ENCODE measurements around the gene ANKRD49. TPM values are rescaled to one million over a fixed set of nuclear protein-coding genes. Genes with fewer than 3 reads are reported as not detected.
"Not testable (repeated sequence)": the region's sequence is repeated elsewhere in the genome, so short reads cannot be mapped to it uniquely, and the experiment has no call there.

The ANKRD49 gene
- total RNA-seq, 1 donor from 2014 or later = 15.0 TPM

DNA sequence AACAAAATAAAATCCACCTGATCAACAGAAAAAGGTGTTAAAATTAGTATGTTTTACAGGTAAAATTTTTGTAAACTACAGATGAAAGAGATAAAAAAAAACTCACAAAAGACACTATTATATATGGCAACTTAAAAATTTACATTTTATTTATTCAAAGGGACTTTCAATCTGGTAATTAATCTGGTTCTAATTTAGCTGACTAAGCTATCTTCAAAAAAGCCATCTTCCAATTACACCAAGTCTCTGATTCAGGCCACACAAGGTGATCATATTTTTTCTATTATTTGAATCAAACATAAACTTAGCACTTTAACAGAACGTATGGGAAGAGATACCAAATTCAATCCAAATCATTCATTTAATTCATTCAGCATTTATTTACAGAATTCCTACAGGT is 7.7 kb upstream of the ANKRD49 start:
- DNase-seq (ENCODE audit: extremely low spot score, unreplicated experiment) = no peak
- no peak overlapping the region for H3K27ac Mint-ChIP-seq
- H3K36me3 Mint-ChIP-seq = peaks cover 46% of the 10 kb centered on the region
- no peak overlapping the region for H3K4me3 Mint-ChIP-seq
- TF ChIP-seq, protein P1, sequence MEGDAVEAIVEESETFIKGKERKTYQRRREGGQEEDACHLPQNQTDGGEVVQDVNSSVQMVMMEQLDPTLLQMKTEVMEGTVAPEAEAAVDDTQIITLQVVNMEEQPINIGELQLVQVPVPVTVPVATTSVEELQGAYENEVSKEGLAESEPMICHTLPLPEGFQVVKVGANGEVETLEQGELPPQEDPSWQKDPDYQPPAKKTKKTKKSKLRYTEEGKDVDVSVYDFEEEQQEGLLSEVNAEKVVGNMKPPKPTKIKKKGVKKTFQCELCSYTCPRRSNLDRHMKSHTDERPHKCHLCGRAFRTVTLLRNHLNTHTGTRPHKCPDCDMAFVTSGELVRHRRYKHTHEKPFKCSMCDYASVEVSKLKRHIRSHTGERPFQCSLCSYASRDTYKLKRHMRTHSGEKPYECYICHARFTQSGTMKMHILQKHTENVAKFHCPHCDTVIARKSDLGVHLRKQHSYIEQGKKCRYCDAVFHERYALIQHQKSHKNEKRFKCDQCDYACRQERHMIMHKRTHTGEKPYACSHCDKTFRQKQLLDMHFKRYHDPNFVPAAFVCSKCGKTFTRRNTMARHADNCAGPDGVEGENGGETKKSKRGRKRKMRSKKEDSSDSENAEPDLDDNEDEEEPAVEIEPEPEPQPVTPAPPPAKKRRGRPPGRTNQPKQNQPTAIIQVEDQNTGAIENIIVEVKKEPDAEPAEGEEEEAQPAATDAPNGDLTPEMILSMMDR (conservative IDR thresholded peaks at IDR 0.05) = no peak
- H3K27me3 Mint-ChIP-seq = no peaks in the 10 kb centered on the region
- no peaks in the 10 kb centered on the region for H3K4me1 Mint-ChIP-seq (ENCODE audit: unreplicated experiment)
- no peaks in the 10 kb centered on the region for H3K9me3 Mint-ChIP-seq

DNA sequence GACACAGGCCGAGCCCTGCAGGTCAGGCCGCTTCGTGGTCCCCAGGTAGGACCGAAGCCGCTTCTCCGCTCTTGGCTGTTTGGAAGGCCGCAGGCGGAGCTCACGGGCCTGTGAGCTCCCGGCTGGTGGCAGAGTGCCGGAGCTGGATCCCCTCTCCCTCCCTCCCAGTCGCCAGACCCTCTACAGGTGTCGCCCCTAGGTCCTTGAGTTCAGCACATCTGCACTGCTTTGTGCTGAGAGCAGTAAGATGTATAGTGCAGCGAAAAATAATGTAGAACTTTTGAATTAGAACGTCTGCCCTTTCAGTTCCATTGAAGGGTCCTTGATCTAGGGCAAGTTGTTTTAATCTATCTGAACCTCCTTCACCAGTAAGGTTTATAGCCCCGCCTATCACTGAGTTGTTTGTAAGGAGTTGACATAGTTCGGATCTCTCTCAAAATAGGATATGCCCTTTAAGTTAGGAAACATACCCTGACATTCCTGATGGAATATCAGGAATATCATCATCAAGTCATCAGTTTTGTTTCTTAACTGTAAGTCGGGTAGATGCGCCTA is 419 bp downstream of the ANKRD49 start:
- no peaks in the 10 kb centered on the region for H3K9me3 Mint-ChIP-seq
- H3K36me3 Mint-ChIP-seq = peaks cover 16% of the 10 kb centered on the region
- TF ChIP-seq, protein P1 (conservative IDR thresholded peaks at IDR 0.05) = no peak
- H3K27ac Mint-ChIP-seq = peak overlapping the region; percentile 96
- H3K27me3 Mint-ChIP-seq = no peaks in the 10 kb centered on the region
- H3K4me3 Mint-ChIP-seq = peak overlapping the region; percentile 97
- no peak for DNase-seq (ENCODE audit: extremely low spot score, unreplicated experiment)
- peaks cover 12% of the 10 kb centered on the region for H3K4me1 Mint-ChIP-seq (ENCODE audit: unreplicated experiment)

DNA sequence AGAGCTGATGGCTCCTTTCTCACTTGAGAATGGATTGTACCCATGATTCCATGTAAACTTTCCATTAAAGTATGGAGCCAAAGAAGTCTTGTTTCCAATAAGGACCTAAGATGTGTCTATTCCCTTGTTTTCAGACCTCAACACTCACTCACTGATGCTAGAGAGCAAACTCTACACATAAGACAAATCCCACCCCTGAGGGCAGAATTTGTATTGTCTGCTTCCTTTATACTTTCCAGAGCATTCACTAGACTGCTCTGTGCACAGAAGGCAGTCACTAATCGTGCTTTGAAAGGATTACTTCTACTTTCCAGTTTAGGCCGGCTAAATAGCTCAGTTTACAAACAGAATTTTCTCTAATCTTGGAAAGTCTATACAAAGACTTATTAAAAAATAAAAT is 6.4 kb downstream of the ANKRD49 start:
- H3K27me3 Mint-ChIP-seq = no peaks in the 10 kb centered on the region
- H3K4me1 Mint-ChIP-seq (ENCODE audit: unreplicated experiment) = no peaks in the 10 kb centered on the region
- no peaks in the 10 kb centered on the region for H3K9me3 Mint-ChIP-seq
- no peak overlapping the region for H3K27ac Mint-ChIP-seq
- TF ChIP-seq, protein P1 (conservative IDR thresholded peaks at IDR 0.05) = no peak
- no peak overlapping the region for H3K4me3 Mint-ChIP-seq
- peaks cover 14% of the 10 kb centered on the region for H3K36me3 Mint-ChIP-seq
- no peak for DNase-seq (ENCODE audit: extremely low spot score, unreplicated experiment)

DNA sequence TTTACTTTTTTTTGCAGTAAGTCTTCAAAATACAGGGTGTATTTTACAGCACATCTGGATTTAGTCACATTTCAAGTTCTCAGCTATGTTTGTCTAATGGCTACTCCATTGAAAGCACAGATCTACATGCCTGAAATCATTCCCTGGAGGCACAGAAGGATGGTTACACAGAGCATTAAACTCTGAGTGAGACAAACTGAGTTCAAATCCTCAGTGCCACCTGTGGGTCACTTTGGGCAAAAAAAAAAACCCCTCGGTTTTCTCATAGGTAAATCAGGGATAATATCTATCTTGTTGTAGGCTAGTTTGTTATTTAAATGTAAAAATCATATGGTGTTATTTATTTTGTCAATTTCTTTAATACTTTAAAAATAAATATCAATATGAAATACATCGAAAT is 7.7 kb downstream of the ANKRD49 start:
- Mint-ChIP-seq H3K9me3 (no peaks in the 10 kb centered on the region), H3K4me3 (no peak overlapping the region), H3K27ac (no peak overlapping the region), H3K4me1 (ENCODE audit: unreplicated experiment) (no peaks in the 10 kb centered on the region), H3K27me3 (no peaks in the 10 kb centered on the region), H3K36me3 (peaks cover 12% of the 10 kb centered on the region)
- no peak for DNase-seq (ENCODE audit: extremely low spot score, unreplicated experiment)
- TF ChIP-seq, protein P1 (conservative IDR thresholded peaks at IDR 0.05) = peak; percentile 20

DNA sequence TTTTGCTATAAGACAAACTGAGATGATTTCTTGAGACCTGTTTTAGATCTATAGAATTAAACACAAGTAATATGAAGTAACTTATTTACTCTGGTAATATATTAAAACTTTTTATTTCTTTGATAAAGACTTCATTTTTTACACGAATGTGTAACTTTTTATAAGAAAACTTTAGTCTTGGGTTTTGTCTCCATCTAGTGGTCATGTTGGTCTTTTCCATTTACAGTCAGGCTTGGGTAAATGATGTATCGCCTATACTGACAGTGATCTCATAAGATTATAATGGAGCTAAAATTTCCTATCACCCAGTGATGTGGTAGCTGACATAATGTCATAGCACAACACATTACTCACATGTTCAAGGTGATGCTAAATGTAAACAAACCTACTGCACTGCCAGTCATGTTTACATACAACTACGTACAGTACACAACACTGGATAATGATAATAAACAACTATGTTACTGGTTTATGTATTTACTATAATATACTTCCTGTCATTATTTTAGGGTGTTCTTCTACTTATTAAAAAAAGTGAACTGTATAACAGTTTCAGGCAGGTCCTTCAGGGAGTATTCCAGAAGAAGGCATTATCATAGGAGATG is 11.0 kb downstream of the ANKRD49 start:
- Mint-ChIP-seq H3K27ac (no peak overlapping the region), H3K4me1 (ENCODE audit: unreplicated experiment) (no peaks in the 10 kb centered on the region), H3K36me3 (no peaks in the 10 kb centered on the region), H3K9me3 (no peaks in the 10 kb centered on the region), H3K27me3 (no peaks in the 10 kb centered on the region), H3K4me3 (no peak overlapping the region)
- TF ChIP-seq, protein P1 (conservative IDR thresholded peaks at IDR 0.05) = peak; percentile 89
- DNase-seq (ENCODE audit: extremely low spot score, unreplicated experiment) = no peak

DNA sequence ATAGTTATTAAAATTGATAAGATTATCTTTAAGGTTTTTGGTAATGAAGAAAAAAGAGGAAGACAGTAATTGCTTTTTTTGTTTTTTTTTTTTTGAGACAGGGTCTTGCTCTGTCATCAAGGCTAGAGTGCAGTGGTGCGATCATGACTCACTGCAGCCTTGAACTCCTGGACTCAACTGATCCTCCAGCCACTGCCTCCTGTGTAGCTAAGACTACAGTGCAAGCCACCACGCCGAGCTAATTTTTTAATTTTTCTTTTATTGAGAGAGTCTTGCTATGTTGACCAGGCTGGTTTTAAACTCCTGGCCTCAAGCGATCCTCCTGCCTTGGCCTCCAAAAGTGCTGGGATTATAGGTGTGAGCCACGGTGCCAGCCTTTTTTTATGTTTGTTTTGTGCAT is 12.7 kb downstream of the ANKRD49 start:
- H3K4me3 Mint-ChIP-seq; DNase-seq (ENCODE audit: extremely low spot score, unreplicated experiment); H3K36me3 Mint-ChIP-seq; H3K27ac Mint-ChIP-seq; H3K4me1 Mint-ChIP-seq (ENCODE audit: unreplicated experiment); H3K27me3 Mint-ChIP-seq; H3K9me3 Mint-ChIP-seq: not testable (repeated sequence)
